ENCODE measurements around the gene SARDH. TPM values are rescaled to one million over a fixed set of nuclear protein-coding genes. Genes with fewer than 3 reads are reported as not detected.

The SARDH gene
- total RNA-seq, 4 donors from 2014 or later, result 0.39 to 2.9 (median 0.59) TPM

DNA sequence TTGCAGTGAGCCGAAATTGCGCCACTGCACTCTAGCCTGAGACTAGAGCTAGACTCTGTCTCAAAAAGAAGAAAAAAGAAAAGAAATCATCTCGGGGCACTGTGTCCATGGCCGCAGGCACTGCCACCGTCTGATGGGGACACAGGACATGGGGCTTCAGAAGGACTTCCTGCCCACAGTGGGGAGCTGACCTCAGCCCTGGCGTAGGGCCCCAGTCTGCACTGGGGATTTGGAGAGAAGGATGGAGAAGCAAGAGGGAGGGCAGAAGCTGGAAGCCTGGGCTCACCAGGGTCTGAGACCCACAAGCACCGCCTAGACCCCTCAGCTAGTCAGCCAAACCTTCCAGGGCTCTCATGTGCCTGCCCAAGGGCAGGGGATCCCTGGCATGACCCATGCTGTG lies 4.1 kb upstream of the SARDH start:
- peaks cover 6 to 8% of the 10 kb centered on the region in 2 donors for H3K4me1 ChIP-seq
- intact Hi-C loops (cut with DNase I; ENCODE audit: low total_unique reads) (no loop called here), in situ Hi-C loops (cut with MboI; ENCODE audit: low sequenced_read_pairs in 4 of 4) (loop anchor here in 2 of 4 donors (25.0 kb wide), 1 partner anchor 205 kb away; the partner anchor contains the start of gene ADAMTSL2 (in 2 of the 2))
- no peaks in the 10 kb centered on the region for H3K36me3 ChIP-seq
- no peak overlapping the region for H3K27ac ChIP-seq
- TF ChIP-seq, protein P1, sequence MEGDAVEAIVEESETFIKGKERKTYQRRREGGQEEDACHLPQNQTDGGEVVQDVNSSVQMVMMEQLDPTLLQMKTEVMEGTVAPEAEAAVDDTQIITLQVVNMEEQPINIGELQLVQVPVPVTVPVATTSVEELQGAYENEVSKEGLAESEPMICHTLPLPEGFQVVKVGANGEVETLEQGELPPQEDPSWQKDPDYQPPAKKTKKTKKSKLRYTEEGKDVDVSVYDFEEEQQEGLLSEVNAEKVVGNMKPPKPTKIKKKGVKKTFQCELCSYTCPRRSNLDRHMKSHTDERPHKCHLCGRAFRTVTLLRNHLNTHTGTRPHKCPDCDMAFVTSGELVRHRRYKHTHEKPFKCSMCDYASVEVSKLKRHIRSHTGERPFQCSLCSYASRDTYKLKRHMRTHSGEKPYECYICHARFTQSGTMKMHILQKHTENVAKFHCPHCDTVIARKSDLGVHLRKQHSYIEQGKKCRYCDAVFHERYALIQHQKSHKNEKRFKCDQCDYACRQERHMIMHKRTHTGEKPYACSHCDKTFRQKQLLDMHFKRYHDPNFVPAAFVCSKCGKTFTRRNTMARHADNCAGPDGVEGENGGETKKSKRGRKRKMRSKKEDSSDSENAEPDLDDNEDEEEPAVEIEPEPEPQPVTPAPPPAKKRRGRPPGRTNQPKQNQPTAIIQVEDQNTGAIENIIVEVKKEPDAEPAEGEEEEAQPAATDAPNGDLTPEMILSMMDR (IDR thresholded peaks at IDR 0.05 in 4 of 5, conservative IDR thresholded peaks at IDR 0.05 in 1 of 5), result no peak
- H3K4me3 ChIP-seq, result no peak overlapping the region
- H3K27me3 ChIP-seq, result peaks cover 0 to 4% (median under 1%) of the 10 kb centered on the region in 3 donors
- no peaks in the 10 kb centered on the region for H3K9me3 ChIP-seq
- DNase-seq, result no peak
- ATAC-seq, result no peak

DNA sequence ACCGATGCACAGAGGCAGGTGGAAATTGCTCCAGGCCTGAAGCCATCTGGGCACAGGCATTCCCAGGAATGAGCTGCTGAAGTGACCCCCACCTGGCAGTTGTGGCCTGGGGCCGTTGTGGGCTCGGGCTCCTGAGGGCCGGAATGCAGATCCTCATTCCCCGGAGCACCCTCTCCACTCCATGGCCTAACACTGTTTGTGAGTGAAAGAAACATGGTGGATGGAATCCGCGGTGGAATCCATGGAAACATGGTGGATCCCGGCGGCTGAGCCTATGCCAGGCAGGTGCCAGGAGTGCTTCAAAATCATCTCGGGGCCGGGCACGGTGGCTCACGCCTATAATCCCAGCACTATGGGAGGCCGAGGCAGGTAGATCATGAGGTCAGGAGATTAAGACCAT lies 3.6 kb upstream of the SARDH start:
- Histone ChIP-seq H3K4me3 (no peak overlapping the region), H3K27ac (no peak overlapping the region), H3K9me3 (no peaks in the 10 kb centered on the region), H3K27me3 (no peaks in the 10 kb centered on the region), H3K36me3 (no peaks in the 10 kb centered on the region), H3K4me1 (peaks cover 6 to 8% of the 10 kb centered on the region in 2 donors)
- in situ Hi-C loops (cut with MboI; ENCODE audit: low sequenced_read_pairs in 4 of 4), result loop anchor here in 2 of 4 donors (25.0 kb wide), 1 partner anchor 204 kb away; the partner anchor contains the start of gene ADAMTSL2 (in 2 of the 2)
- TF ChIP-seq, protein P1 (IDR thresholded peaks at IDR 0.05 in 4 of 5, conservative IDR thresholded peaks at IDR 0.05 in 1 of 5), result no peak
- no peak for TF ChIP-seq POLR2A (IDR thresholded peaks at IDR 0.05)
- intact Hi-C loops (cut with DNase I; ENCODE audit: low total_unique reads), result no loop called here
- no peak for ATAC-seq
- DNase-seq, result no peak

DNA sequence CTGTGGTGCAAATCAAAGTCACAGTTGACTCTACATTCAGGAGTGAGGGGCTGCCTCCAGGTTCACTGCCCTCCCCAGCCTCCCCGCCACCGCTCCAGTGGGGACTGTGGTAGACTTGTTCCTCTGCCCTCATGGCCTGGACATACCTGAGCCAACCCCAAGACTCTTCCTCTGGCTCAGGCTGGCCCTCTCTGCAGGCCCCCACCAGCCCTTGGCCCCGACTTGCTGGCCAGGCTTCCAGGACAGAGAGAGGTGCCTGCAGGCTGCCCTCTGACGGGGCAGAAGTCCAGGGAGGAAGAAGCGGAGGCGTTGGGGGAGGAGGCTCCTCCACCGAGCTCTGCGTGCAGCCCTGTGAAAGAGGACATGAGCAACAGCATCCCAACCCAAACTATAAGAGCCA lies 2.8 kb upstream of the SARDH start:
- H3K9me3 ChIP-seq, result no peaks in the 10 kb centered on the region
- H3K27ac ChIP-seq, result no peak overlapping the region
- H3K4me3 ChIP-seq, result no peak overlapping the region
- intact Hi-C loops (cut with DNase I; ENCODE audit: low total_unique reads), result no loop called here
- DNase-seq (no peak), ATAC-seq (no peak)
- peaks cover 6 to 8% of the 10 kb centered on the region in 2 donors for H3K4me1 ChIP-seq
- no peaks in the 10 kb centered on the region for H3K36me3 ChIP-seq
- in situ Hi-C loops (cut with MboI; ENCODE audit: low sequenced_read_pairs in 4 of 4), result loop anchor here in 2 of 4 donors (25.0 kb wide), 1 partner anchor 204 kb away; the partner anchor contains the start of gene ADAMTSL2 (in 2 of the 2)
- H3K27me3 ChIP-seq, result no peaks in the 10 kb centered on the region
- TF ChIP-seq, protein P1 (IDR thresholded peaks at IDR 0.05 in 4 of 5, conservative IDR thresholded peaks at IDR 0.05 in 1 of 5), result no peak

DNA sequence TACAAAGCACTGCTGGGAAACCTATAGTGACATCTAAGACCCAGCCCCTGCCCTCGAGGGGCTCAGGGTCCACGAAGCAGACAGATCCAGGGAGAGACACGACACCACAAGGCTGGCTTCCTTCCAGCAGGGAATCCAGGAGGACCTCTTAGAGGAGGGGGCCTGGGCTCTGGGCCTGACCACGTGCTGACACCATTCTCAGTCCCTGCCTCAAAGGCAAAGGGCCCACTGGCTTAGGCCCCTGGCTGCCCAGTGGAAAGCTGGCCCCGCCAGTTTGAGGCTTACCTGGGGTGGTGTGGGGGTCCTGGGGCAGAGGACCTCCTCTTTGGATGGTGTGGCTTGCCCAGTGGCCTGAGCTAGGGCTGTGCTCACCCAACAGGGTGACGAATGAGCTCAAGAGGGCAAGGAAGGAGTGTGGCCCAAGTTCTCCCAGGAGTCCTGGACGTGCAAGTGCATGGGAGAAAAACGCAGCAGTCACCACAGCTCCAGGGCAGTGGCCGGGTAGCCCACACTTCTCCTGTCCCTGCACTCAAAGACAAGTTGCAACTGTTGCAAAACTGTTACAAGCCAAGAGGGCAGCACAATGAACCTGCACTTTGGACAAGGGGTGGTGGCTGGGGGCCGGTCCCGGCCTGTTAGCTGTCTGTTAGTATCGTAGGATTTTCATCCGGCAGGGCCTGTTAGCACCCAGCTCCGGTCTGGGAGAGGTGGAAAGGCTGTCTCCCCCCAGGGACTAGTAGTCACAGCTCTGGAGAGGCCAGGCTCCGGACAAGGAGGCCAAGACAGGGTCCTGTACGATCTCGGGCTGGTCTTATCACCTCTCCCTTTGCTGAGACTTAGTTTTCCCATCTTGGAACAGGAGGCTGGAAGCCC lies 1.5 kb upstream of the SARDH start:
- H3K27ac ChIP-seq, result no peak overlapping the region
- TF ChIP-seq, protein P1 (IDR thresholded peaks at IDR 0.05 in 4 of 5, conservative IDR thresholded peaks at IDR 0.05 in 1 of 5), result no peak
- TF ChIP-seq POLR2A (IDR thresholded peaks at IDR 0.05), result no peak
- intact Hi-C loops (cut with DNase I; ENCODE audit: low total_unique reads) (no loop called here), in situ Hi-C loops (cut with MboI; ENCODE audit: low sequenced_read_pairs in 4 of 4) (loop anchor here in 2 of 4 donors (25.0 kb wide), 1 partner anchor 202 kb away; the partner anchor contains the start of gene ADAMTSL2 (in 2 of the 2))
- no peak for DNase-seq
- H3K9me3 ChIP-seq, result no peaks in the 10 kb centered on the region
- no peak for ATAC-seq
- no peaks in the 10 kb centered on the region for H3K27me3 ChIP-seq
- no peaks in the 10 kb centered on the region for H3K36me3 ChIP-seq
- no peak overlapping the region for H3K4me3 ChIP-seq
- H3K4me1 ChIP-seq, result peaks cover 6 to 8% of the 10 kb centered on the region in 2 donors
